OCI-LY1 (cell line): ENCODE measurements around the gene ADRA1B.

Experiments used
- H2AFZ ChIP-seq: fragments of 200-600 bp; sonication (generic), shearing (Covaris generic); 2 replicates; pipeline ENCODE4 v1.6.0; 2014; ENCODE audit warnings: antibody characterized with exemption, mild to moderate bottlenecking, low read length
- H3F3A ChIP-seq: fragments of 200-600 bp; sonication (generic), shearing (Covaris generic); 2 replicates; pipeline ENCODE4 v1.6.0; 2014; ENCODE audit warnings: mild to moderate bottlenecking, antibody characterized with exemption, low read length, moderate library complexity; ENCODE audit not compliant: insufficient read depth
- H3K27ac ChIP-seq: fragments of 200-600 bp; sonication (generic); 2 replicates; pipeline ENCODE4 v1.5.1; 2014; ENCODE audit warnings: low read length, mixed run types, mild to moderate bottlenecking, low read depth; ENCODE audit not compliant: poor library complexity, severe bottlenecking
- H3K27me3 ChIP-seq: fragments of 200-600 bp; sonication (generic); 2 replicates; pipeline ENCODE4 v1.6.0; 2014; ENCODE audit warnings: antibody characterized with exemption, mild to moderate bottlenecking, low read length, moderate library complexity; ENCODE audit not compliant: insufficient read depth
- H3K36me3 ChIP-seq: fragments of 200-600 bp; sonication (generic); 2 replicates; pipeline ENCODE4 v1.6.1; 2014; ENCODE audit warnings: mild to moderate bottlenecking, antibody characterized with exemption, low read length, moderate library complexity, mixed read lengths; ENCODE audit not compliant: insufficient read depth
- H3K4me1 ChIP-seq: fragments of 200-600 bp; sonication (generic); 2 replicates; pipeline ENCODE4 v1.5.1; 2014; ENCODE audit warnings: mild to moderate bottlenecking, low read length, moderate library complexity; ENCODE audit not compliant: insufficient read depth, severe bottlenecking
- H3K4me2 ChIP-seq: fragments of 200-600 bp; sonication (generic), shearing (Covaris generic); 2 replicates; pipeline ENCODE4 v1.6.1; 2014; ENCODE audit warnings: low read length
- H3K4me3 ChIP-seq: fragments of 200-600 bp; sonication (generic); 2 replicates; pipeline ENCODE4 v1.5.1; 2014; ENCODE audit warnings: low read length, low read depth, mild to moderate bottlenecking, mixed read lengths; ENCODE audit not compliant: poor library complexity, severe bottlenecking
- H3K79me2 ChIP-seq: fragments of 200-600 bp; shearing (Covaris generic); 2 replicates; pipeline ENCODE4 v1.6.1; 2016; ENCODE audit warnings: mixed run types, low read length, mixed read lengths; ENCODE audit not compliant: insufficient read depth
- H3K9ac ChIP-seq: fragments of 200-600 bp; sonication (generic), shearing (Covaris generic); 2 replicates; pipeline ENCODE4 v1.6.1; 2014; ENCODE audit warnings: mild to moderate bottlenecking, low read length, mixed read lengths
- H3K9me2 ChIP-seq: fragments of 200-600 bp; sonication (generic), shearing (Covaris generic); 2 replicates; pipeline ENCODE4 v1.6.1; 2014; ENCODE audit warnings: low read depth, mild to moderate bottlenecking, low read length, mixed read lengths
- H3K9me3 ChIP-seq: fragments of 200-600 bp; shearing (Covaris generic); 2 replicates; pipeline ENCODE4 v1.6.1; 2014; ENCODE audit warnings: low read length, mixed read lengths
- H4K20me1 ChIP-seq: fragments of 200-600 bp; sonication (generic), shearing (Covaris generic); 2 replicates; pipeline ENCODE4 v1.6.0; 2016; ENCODE audit warnings: mild to moderate bottlenecking, low read length; ENCODE audit not compliant: insufficient read depth
- EZH2 ChIP-seq: fragments of 200-600 bp; sonication (generic), shearing (Covaris generic); IDR thresholded peaks from 2 replicates; pipeline ENCODE4 v1.8.0; 2017; ENCODE audit warnings: borderline replicate concordance, mixed run types, mild to moderate bottlenecking, antibody characterized with exemption, low read length, moderate library complexity, mixed read lengths
- TF ChIP-seq, protein P1 (sequence below): fragments of 200-600 bp; sonication (generic), shearing (Covaris generic); IDR thresholded peaks from 2 replicates; pipeline ENCODE4 v1.5.1; 2017; ENCODE audit warnings: mild to moderate bottlenecking, antibody characterized with exemption, low read length, moderate library complexity, mixed read lengths

Gene ADRA1B

DNA sequence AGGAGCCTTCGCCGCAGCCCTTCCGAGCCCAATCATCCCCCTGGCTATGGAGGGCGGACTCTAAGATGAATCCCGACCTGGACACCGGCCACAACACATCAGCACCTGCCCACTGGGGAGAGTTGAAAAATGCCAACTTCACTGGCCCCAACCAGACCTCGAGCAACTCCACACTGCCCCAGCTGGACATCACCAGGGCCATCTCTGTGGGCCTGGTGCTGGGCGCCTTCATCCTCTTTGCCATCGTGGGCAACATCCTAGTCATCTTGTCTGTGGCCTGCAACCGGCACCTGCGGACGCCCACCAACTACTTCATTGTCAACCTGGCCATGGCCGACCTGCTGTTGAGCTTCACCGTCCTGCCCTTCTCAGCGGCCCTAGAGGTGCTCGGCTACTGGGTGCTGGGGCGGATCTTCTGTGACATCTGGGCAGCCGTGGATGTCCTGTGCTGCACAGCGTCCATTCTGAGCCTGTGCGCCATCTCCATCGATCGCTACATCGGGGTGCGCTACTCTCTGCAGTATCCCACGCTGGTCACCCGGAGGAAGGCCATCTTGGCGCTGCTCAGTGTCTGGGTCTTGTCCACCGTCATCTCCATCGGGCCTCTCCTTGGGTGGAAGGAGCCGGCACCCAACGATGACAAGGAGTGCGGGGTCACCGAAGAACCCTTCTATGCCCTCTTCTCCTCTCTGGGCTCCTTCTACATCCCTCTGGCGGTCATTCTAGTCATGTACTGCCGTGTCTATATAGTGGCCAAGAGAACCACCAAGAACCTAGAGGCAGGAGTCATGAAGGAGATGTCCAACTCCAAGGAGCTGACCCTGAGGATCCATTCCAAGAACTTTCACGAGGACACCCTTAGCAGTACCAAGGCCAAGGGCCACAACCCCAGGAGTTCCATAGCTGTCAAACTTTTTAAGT, 819 bp downstream of the ADRA1B start:
- H4K20me1 ChIP-seq = no peaks in the 10 kb centered on the region
- H3K9me2 ChIP-seq = no peaks in the 10 kb centered on the region
- H3K79me2 ChIP-seq = no peaks in the 10 kb centered on the region
- no peak overlapping the region for H3K4me2 ChIP-seq
- H3K36me3 ChIP-seq = no peaks in the 10 kb centered on the region
- no peaks in the 10 kb centered on the region for H3F3A ChIP-seq
- H3K4me3 ChIP-seq = no peak overlapping the region
- no peaks in the 10 kb centered on the region for H3K27me3 ChIP-seq
- H2AFZ ChIP-seq = no peak overlapping the region
- H3K27ac ChIP-seq = no peak overlapping the region
- no peaks in the 10 kb centered on the region for H3K9me3 ChIP-seq
- no peaks in the 10 kb centered on the region for H3K4me1 ChIP-seq
- TF ChIP-seq, protein P1, sequence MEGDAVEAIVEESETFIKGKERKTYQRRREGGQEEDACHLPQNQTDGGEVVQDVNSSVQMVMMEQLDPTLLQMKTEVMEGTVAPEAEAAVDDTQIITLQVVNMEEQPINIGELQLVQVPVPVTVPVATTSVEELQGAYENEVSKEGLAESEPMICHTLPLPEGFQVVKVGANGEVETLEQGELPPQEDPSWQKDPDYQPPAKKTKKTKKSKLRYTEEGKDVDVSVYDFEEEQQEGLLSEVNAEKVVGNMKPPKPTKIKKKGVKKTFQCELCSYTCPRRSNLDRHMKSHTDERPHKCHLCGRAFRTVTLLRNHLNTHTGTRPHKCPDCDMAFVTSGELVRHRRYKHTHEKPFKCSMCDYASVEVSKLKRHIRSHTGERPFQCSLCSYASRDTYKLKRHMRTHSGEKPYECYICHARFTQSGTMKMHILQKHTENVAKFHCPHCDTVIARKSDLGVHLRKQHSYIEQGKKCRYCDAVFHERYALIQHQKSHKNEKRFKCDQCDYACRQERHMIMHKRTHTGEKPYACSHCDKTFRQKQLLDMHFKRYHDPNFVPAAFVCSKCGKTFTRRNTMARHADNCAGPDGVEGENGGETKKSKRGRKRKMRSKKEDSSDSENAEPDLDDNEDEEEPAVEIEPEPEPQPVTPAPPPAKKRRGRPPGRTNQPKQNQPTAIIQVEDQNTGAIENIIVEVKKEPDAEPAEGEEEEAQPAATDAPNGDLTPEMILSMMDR = no peak
- TF ChIP-seq EZH2 = no peak
- no peak overlapping the region for H3K9ac ChIP-seq

DNA sequence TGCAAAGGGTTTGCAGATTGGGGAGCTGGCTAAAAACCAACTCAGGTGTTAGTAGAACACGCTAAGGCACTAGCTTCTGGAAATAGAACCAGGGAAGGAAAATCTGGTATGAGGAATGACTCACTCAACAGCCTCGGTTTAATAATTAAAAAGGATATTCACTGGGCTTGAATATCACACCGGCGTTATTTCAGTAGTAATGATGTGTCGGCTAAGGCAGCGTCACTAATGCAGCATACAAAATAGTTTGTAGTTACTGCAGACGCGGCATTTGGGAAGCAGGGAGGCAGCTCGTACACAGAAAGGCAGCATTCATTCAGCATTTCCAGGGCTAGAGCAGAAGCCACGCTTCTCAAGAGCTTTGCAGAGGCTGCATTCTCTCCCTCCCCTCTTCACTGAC, 1.7 kb downstream of the ADRA1B start:
- Histone ChIP-seq H3K4me2 (no peak overlapping the region), H3K27ac (no peak overlapping the region), H3F3A (no peaks in the 10 kb centered on the region), H3K9ac (no peak overlapping the region), H3K4me3 (no peak overlapping the region), H3K27me3 (no peaks in the 10 kb centered on the region), H3K36me3 (no peaks in the 10 kb centered on the region), H3K9me3 (no peaks in the 10 kb centered on the region), H4K20me1 (no peaks in the 10 kb centered on the region), H3K9me2 (no peaks in the 10 kb centered on the region), H3K4me1 (no peaks in the 10 kb centered on the region), H2AFZ (no peak overlapping the region), H3K79me2 (no peaks in the 10 kb centered on the region)
- no peak for TF ChIP-seq EZH2
- TF ChIP-seq, protein P1 = no peak

DNA sequence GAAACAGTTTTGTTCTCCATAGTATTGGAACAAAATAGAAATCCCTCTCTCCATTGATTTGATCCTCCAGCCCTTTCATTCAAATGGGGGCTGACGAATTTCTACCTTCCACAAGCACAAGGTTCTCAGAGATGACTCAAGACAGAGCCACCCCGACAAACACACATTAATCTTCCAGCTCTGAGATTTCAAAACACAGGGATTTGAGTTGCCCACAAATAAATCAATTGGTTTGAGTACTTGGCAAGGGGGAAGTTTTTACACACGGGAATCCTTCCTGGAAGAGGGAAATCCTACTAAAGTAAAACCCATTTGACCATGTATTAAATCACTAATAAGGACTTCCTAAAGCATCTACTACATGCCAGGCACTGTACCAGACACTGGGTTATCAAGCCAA, 5.4 kb downstream of the ADRA1B start:
- H3F3A ChIP-seq = no peaks in the 10 kb centered on the region
- no peaks in the 10 kb centered on the region for H3K9me3 ChIP-seq
- H3K27me3 ChIP-seq = 0 out of 2 replicates have a peak, but pooled peaks cover 2% of the 10 kb centered on the region
- no peaks in the 10 kb centered on the region for H3K79me2 ChIP-seq
- no peak overlapping the region for H3K27ac ChIP-seq
- H3K4me3 ChIP-seq = no peak overlapping the region
- H3K36me3 ChIP-seq = no peaks in the 10 kb centered on the region
- no peaks in the 10 kb centered on the region for H4K20me1 ChIP-seq
- no peak overlapping the region for H3K4me2 ChIP-seq
- no peaks in the 10 kb centered on the region for H3K4me1 ChIP-seq
- TF ChIP-seq, protein P1 = no peak
- TF ChIP-seq EZH2 = no peak
- H3K9me2 ChIP-seq = no peaks in the 10 kb centered on the region
- no peak overlapping the region for H3K9ac ChIP-seq
- no peak overlapping the region for H2AFZ ChIP-seq
